GM12801 (cell line): ENCODE measurements around the gene OVOL3.

Experiments
- TF ChIP-seq, protein P1 (sequence below): IDR thresholded peaks from one replicate; pipeline ENCODE4 v1.5.1; 2011; ENCODE audit warnings: control low read depth; ENCODE audit not compliant: insufficient read length; ENCODE audit errors: extremely low read depth

OVOL3 gene

DNA sequence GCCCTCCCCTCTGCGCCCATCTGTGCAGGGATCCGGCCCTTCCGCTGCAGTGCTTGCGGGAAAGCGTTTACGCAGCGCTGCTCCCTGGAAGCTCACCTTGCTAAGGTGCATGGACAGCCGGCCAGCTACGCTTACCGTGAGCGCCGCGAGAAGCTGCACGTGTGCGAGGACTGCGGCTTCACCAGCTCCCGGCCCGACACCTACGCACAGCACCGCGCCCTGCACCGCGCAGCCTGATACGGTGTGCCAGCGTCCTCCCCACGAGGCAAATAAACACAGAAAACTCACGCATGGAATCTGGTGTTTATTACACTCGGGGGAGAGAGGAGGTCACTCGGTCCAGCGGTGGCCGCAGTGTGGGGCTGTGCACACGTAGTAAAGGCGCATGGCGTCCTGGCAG, 2.5 kb downstream of the OVOL3 start:
- TF ChIP-seq, protein P1, sequence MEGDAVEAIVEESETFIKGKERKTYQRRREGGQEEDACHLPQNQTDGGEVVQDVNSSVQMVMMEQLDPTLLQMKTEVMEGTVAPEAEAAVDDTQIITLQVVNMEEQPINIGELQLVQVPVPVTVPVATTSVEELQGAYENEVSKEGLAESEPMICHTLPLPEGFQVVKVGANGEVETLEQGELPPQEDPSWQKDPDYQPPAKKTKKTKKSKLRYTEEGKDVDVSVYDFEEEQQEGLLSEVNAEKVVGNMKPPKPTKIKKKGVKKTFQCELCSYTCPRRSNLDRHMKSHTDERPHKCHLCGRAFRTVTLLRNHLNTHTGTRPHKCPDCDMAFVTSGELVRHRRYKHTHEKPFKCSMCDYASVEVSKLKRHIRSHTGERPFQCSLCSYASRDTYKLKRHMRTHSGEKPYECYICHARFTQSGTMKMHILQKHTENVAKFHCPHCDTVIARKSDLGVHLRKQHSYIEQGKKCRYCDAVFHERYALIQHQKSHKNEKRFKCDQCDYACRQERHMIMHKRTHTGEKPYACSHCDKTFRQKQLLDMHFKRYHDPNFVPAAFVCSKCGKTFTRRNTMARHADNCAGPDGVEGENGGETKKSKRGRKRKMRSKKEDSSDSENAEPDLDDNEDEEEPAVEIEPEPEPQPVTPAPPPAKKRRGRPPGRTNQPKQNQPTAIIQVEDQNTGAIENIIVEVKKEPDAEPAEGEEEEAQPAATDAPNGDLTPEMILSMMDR, result no peak

- TF ChIP-seq, protein P1, result no peak
These were observed 3.2 kb downstream of the OVOL3 start for GRCh38 chr19:36113894-36114720.

GRCh38 chr19:36114721-36115452, 3.9 kb downstream of the OVOL3 start, which contains the start of gene POLR2I:
Gene POLR2I (minus strand): TSS chr19:36114875. CDS start chr19:36114856, 19 bp downstream.
- TF ChIP-seq, protein P1, result no peak

DNA sequence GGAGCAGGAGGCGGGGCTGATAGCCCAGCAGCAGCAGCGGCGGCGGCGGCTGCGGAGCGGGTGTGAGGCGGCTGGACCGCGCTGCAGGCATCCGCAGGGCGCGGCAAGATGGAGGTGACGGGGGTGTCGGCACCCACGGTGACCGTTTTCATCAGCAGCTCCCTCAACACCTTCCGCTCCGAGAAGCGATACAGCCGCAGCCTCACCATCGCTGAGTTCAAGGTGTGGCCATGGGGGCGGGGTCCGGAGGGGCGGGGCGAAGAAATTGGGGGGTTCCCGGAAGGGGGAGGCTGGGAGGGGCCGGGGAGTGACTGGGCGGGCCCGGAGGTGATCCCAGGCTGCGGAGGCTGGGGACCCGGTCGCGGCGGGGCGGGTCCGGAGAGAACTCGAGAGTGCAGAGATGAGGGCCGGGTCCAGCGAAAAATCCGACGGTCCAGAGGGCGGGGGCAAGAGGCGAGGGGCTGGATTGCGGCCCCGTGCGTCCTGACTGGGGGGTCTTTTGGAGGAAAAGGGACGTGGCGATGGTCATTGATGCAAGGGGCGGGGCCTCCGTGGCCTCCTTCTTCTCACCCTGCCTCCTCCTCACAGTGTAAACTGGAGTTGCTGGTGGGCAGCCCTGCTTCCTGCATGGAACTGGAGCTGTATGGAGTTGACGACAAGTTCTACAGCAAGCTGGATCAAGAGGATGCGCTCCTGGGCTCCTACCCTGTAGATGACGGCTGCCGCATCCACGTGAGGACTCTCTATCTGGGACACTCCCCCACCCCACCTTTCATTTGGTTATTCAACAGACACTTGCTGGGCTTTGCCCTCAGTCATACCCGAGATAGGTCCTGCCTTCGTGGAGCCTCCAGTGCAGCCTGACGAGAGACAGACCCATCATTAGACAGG, 4.8 kb downstream of the OVOL3 start, which contains the start of gene TBCB:
TSS of gene TBCB (plus strand) at position 16 of the 891 bp plus-strand sequence. CDS start at position 109, 93 bp downstream.
- TF ChIP-seq, protein P1, result no peak

- TF ChIP-seq, protein P1, result no peak
These were observed 5.3 kb downstream of the OVOL3 start for GRCh38 chr19:36116344-36116637.

DNA sequence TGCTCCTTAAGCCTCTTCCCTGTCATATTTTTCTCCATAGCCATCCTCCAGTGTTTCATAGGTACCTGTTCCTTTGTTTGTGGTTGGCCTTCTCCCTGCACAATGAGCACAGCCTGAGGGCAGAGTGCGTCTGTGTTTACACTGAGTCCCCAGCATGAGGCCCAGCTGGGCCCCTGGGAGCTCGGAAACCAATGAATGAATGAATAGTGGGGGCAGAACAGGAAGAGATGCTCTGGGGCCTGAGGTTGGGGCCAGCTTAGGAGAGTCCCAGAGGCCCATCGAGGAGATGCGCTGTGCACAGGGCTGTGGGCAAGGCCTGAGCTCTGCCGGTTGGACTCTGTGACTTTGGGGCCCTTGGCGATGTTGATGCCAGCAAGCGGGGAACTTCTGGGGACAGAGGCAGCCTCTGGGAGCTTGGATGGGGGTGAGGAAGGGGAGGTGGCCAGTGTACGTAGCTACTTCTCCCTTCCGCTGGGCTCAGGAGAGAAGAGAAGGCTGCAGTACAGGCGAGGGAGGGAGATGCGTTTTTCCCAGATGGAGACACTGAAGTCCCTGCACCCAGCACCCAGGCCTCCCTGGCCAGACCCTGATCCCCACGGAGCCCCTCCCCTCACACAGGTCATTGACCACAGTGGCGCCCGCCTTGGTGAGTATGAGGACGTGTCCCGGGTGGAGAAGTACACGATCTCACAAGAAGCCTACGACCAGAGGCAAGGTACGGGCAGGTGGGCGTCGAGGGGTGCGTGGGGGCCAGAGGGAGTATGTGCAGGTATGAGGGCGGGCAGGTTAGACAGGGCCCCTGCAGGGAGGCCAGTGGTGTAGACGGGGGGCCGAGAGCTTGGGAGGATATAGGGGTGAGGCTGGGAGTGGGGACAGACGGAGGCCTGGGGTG, 9.4 kb downstream of the OVOL3 start:
- TF ChIP-seq, protein P1, result no peak
